HG03095 (cell line): ENCODE results near the gene TSHZ2.
"Not testable (repeated sequence)": the region's sequence is repeated elsewhere in the genome, so short reads cannot be mapped to it uniquely, and the experiment has no call there.

Experiments used
- ATAC-seq: cut with Tn5 transposase; IDR thresholded peaks from one replicate; pipeline ENCODE4 v1.9.1; 2021; ENCODE audit warnings: moderate library complexity; ENCODE audit not compliant: unreplicated experiment

TSHZ2 gene

GRCh38 chr20:53428588-53428987 is 456.4 kb downstream of the TSHZ2 start:
- ATAC-seq: no peak

DNA sequence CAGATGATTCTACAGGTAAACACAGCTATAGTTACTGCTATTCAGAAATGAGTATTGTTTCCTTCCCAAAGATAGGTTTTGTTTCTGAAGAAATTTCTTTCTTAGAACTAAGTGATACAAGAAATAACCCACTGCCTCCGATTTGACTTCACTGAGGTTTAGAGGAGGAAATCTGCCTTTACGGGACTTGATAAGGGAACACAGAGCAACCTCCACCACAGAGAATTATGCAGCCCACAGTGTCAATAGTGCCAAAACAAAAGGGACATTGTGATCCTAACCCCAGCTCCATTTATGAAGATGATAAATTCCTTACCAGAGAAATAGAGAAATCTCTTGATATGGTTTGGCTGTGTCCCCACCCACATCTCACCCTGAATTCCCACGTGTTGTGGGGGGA is 456.8 kb downstream of the TSHZ2 start:
- ATAC-seq: no peak

- ATAC-seq: no peak
Observed at GRCh38 chr20:53434662-53435061, 462.5 kb downstream of the TSHZ2 start.

GRCh38 chr20:53436927-53437326 is 464.8 kb downstream of the TSHZ2 start:
- ATAC-seq: not testable (repeated sequence)

- no peak for ATAC-seq
Observed at GRCh38 chr20:53438368-53438767, 466.2 kb downstream of the TSHZ2 start.

DNA sequence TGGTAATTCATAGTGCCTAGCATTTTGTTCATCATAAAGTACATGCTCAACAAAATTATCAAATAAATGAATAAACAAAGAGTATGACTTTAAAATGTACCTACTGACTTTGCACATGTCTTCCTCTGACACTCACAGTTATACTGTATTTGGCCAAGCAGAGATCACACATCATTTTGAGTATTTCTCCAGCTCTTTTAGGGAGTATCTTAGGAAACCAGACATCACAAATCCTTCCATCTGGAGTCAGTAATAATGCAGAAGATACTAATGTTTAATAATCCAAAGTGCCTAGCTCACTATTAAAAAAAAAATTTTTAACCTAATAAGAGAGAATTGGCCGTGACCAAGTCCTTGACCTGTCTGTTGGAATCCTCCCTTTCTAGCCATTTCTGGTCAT is 466.9 kb downstream of the TSHZ2 start:
- ATAC-seq: no peak

DNA sequence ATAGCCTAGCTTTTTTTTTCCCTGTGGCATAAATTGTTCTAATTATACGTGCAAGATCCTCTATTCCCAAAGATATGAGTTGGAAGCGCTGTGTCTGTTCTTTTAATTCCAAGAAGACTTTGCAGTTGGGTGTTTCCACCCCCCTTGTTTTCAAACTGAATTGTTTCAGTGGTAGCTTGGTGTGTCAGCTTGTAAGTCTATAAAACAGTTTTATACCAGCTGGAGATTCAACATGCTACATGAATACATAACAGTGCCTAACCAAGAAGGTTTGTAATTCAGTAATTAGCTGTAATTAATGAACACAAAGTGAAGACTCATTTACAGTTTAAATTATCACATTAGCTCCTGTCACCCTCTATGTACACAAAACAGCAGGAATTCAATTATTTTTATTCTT is 467.5 kb downstream of the TSHZ2 start:
- no peak for ATAC-seq

DNA sequence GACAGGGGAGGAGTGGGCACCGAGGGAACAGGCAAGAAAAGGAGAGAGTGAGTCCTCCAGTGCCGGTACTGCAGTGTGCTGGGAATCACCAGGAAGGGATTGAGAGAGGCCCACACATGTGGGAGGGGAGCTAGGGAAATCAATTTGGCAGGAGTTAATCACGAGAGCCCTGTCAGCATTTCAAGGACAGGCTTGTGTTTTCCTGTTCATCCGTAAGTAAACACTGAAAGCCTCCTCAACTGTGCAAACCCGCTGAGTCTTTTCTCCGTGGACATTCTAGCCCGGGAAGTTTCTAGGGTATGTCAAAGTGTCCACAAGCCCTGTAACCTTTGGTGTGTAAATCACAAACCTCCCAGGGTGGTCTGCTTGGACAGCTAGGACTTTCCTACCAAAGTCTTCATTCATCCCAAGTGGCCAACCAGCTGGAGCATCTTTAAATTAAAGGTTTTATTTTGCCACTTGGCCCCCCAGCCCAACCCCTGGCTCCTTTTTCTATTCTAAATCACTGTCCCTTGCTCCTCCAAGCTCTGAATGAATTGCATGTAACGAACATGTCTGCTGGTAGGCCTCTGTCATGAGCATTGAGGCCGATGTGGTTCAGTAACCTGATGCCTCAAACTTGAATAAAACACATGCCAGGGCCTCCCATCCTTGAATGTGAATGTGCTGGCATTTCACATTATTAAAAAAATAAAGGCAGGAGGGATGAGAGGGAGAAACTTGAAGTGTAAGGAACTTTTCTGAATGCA is 472.4 kb downstream of the TSHZ2 start:
- ATAC-seq: no peak

DNA sequence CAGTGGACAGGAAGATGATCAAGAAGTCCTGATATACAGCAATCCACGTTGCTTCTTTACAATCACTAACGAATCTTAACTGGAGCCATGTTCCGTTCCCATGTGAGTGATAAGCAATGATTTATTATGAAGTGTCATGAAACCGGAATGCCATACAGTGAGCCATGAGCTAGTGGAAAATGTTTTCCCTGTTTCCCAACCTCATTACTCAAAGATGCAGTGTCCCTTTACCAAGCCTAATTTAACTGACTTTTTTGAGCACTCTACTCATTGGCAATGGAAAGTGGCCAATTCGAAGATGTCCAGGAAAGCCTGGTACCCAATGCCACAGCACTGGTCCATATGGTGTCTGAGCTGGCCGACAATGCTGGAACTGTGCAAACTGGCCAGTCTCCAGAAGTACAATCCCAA is 473.2 kb downstream of the TSHZ2 start:
- no peak for ATAC-seq

DNA sequence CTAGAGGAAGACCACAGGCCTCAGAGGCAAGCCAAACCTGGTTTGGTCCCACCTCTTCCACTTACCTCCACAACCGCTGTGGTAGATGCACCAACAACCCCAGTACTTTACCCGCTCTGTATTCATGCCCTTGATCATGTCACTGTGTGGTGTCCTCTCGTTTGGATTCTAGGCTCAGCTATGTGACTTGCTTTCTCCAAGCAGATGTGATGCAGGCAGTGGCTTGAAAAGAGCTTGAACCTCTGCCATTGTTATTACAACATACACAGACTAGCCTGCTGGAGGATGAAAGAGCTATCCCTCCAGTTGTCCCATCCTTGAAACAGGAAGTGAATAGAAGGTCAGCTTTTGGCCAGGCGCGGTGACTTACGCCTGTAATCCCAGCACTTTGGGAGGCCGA is 473.8 kb downstream of the TSHZ2 start:
- ATAC-seq: no peak

- ATAC-seq: no peak
Observed at GRCh38 chr20:53447316-53447715, 475.2 kb downstream of the TSHZ2 start.

GRCh38 chr20:53448426-53448825 is 476.3 kb downstream of the TSHZ2 start:
- ATAC-seq: no peak

DNA sequence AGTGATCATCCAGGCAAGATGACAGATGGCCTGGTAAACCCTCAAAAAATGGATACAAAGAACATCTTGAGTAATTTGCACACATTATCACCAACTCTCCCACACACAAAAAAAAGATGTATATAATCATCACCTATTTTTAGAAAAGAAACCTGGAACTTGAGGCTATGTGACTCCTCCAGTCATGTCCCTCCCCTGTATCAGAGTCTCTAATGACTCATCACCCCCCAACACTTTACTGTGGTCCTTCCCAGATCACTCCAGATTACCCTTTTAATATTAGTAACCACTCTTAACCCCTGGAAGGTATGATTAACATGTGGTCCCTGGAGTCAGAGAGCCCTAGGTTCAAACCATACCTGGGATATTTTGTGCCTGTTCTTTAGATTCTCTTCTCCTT is 476.7 kb downstream of the TSHZ2 start:
- no peak for ATAC-seq

GRCh38 chr20:53453076-53453475 is 480.9 kb downstream of the TSHZ2 start:
- ATAC-seq: no peak

- ATAC-seq: no peak
Observed at GRCh38 chr20:53454675-53455276, 482.6 kb downstream of the TSHZ2 start.

DNA sequence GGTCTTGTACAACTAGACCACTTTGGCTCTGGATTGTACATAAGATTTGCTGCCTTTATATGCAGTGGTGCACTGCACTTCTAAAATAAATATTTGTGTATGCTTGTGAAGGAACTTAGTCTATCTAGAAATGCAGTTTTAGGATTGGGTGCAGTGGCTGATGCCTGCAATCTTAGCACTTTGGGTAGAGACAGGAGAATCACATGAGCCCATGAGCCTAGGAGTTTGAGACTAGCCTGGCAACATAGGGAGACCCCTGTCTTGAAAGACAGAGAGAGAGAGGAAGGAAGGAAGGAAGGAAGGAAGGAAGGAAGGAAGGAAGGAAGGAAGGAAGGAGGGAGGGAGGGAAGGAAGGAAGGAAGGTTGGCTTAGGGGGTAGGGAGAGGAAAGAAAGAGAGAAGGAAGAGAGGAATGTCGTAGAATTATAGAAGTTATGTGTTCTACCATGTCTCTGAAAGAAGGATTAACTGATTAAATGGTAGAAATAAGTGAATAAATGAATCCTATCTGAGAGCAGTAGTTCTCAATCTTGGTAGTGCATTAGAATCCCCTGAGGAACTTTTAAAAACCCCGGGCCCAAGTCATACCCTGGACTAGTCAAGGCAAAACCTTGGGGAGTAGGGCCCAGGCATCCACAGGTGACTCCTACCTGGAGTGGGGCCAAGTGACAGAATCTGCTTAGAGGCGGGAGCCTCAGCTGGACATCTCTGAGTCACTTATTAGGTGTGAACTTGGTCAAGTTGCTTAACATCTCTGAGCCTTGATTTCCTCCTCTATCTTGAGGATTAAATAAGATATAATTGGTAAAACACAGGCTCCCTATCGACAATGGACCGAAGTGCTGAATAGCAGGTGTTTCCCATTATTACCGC is 491.2 kb downstream of the TSHZ2 start:
- no peak for ATAC-seq

DNA sequence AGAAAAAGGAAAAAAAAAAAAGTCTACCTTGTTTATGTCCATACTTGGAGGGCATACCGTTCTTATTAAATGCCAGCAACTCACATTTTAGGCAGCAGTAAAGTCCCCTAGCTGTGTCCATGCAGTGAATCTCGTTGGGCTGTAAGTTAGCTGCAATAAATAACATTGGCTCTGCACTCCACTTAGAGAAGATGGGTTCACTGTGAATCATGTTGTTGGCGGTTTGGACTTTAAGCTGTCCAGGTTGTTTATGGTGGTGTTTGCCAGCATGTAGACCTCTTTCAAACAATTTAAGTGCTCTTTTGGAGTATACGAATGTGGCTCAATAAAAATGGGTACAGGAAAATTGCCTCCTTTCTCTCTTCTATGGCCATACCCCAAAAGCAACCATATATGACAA is 494.1 kb downstream of the TSHZ2 start:
- ATAC-seq: no peak

GRCh38 chr20:53468587-53468986 is 496.4 kb downstream of the TSHZ2 start:
- ATAC-seq: no peak

DNA sequence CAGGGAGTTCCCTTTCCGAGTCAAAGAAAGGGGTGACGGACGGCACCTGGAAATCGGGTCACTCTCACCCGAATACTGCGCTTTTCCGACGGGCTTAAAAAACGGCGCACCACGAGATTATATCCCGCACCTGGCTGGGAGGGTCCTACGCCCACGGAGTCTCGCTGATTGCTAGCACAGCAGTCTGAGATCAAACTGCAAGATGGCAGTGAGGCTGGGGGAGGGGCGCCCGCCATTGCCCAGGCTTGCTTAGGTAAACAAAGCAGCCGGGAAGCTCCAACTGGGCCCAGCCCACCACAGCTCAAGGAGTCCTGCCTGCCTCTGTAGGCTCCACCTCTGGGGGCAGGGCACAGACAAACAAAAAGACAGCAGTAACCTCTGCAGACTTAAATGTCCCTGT is 500.7 kb downstream of the TSHZ2 start:
- ATAC-seq: not testable (repeated sequence)

DNA sequence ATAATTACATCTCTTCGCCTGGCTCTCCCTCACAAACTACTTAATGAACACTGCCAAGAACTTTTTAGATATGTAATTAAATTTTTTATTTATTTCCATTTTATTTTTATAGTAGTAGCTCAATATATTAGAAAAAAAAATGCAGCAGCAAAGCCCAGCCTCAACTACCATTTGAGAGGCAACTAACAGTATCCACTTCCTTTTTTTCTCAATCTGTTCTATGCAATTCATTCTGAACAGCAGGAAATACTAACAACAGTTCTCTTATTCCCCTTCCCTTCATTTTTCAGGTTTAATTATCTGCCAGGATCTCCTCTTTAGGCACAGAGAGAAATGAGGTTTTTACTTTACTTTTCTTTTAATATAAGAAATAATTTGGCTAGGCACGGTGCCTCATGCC is 508.8 kb downstream of the TSHZ2 start:
- no peak for ATAC-seq

DNA sequence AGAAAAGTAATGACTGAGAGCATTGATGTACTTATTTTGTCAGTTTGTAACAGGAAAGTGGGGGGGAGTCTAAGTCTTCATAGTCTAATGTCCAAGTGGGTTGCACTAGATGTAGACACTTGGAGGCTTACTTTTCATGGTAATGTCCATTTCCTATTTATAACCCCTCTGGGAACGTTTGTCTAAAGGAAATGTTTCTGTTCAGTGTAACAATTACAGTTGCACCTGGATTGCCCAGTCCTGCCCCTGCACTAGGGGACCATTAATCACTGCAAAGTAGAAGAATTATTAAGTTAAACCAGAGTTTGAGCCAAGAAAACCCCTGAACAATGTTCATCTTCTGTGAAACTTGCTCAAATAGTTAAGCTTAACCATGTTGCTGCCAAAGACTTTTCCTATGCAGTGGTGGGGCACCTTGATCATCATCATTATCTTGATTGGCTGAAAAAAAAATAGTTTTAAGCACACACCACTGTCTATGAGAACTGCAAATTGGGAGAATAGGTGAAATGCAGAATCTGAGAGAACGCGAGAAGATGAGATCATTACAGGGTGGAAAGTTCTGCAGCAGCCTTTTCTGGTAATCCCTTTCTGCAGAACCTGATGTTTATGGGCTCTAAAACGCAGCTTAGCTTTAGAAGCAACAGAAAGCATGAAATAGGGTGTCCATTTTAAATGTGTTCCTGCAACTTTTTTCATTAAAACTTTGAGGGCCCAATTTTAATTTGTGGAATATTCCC is 515.5 kb downstream of the TSHZ2 start:
- no peak for ATAC-seq
